Aortic smooth muscle cell (primary cell): ENCODE results near the gene TRIM74. TPM values are rescaled to one million over a fixed set of nuclear protein-coding genes. Genes with fewer than 3 reads are reported as not detected.

Source experiments
- total RNA-seq: library from RNA; depleted of rRNA; stranded (reverse); fragments of >200 nt; gene quantifications from 2 replicates; pipeline ENCODE4 v1.2.3, GENCODE V29; 2014

The TRIM74 gene
- total RNA-seq: 0.06 TPM in 1 of 2 replicates, not detected in the other

GRCh38 chr7:72968980-72969516 lies at the start of gene TRIM74:
Gene TRIM74, minus strand, starts transcription at chr7:72969466. Its CDS starts 3,309 bp downstream, at chr7:72966157.

GRCh38 chr7:72924733-72925545 lies 44.3 kb downstream of the TRIM74 start, which contains the start of gene POM121:
Gene POM121, plus strand, starts transcription at chr7:72925095. Its CDS starts 27 bp downstream, at chr7:72925122.

Other genes starting within 250 kb of the TRIM74 start
- 1.8 and 3.7 TPM in 2 replicates for gene TYW1B, start 141.3 kb downstream of the TRIM74 start, total RNA-seq
- gene POM121, start 44.4 kb downstream of the TRIM74 start, total RNA-seq: 4.5 and 5.2 TPM in 2 replicates
- not detected in 2 replicates for gene SPDYE8, start 60.3 kb upstream of the TRIM74 start, total RNA-seq
- gene SPDYE11, start 88.4 kb upstream of the TRIM74 start, total RNA-seq: not detected in 2 replicates
- not detected in 2 replicates for gene SPDYE9, start 116.6 kb upstream of the TRIM74 start, total RNA-seq